ENCODE results near the gene TMED1.

DNA sequence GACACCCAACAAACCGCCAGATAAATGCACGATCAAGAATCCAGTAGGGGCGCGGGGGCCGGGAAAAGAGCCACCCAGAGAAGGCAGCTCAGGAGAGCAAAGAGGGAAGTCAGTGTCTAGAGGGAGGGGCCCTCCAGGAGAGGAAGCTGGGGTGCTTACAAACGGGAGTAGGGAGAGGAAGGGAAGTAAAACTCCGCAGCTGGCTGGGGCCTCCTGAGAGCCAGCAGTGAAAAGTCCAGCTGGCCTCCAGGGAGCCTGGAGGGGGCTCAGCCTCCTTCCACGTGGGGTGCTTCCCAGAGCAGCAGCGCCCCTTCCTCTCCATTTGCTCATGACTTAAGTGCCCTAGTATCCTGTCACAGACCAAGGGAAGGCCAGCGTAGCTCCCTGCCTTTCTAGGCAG is 51.8 kb downstream of the TMED1 start:
- TF ChIP-seq TARDBP (IDR thresholded peaks at IDR 0.05) (no peak), BHLHE40 (IDR thresholded peaks at IDR 0.05; ENCODE audit: borderline replicate concordance) (no peak)

All from HEK293T (cell line).